Right lobe of liver (tissue), 6 donors: ENCODE measurements around the gene GPR176. TPM values are rescaled to one million over a fixed set of nuclear protein-coding genes. Genes with fewer than 3 reads are reported as not detected.

Source experiments
- ATAC-seq, 4 donors: fragments of 200-7000 bp; cut with Tn5 transposase; one replicate each; pipeline ENCODE4 v1.9.1; 2020; ENCODE audit warnings: mild to moderate bottlenecking in 4 of 4, moderate library complexity in 4 of 4
- DNase-seq, 3 donors: peaks; one replicate each; pipeline ENCODE4 v3.0.0-alpha.2; 2020
- H3K27ac ChIP-seq, 3 donors: fragments of 200-600 bp; one replicate each; pipeline ENCODE4 v1.8.0; 2022
- H3K27me3 ChIP-seq, 2 donors: fragments of 200-600 bp; one replicate each; pipeline ENCODE4 v1.8.0; 2022
- H3K36me3 ChIP-seq, 4 donors: fragments of 200-600 bp; sonication (generic) in 1 of 4; one replicate each; pipeline versions ENCODE4 v1.5.1 to v1.8.0; 2017 to 2022; ENCODE audit warnings: control low read depth in 1 of 4
- H3K4me1 ChIP-seq, 4 donors: fragments of 200-600 bp; sonication (generic) in 1 of 4; one replicate each; pipeline versions ENCODE4 v1.5.1 to v1.8.0; 2017 to 2022; ENCODE audit warnings: control low read depth in 1 of 4
- H3K4me3 ChIP-seq, 3 donors: fragments of 200-600 bp; one replicate each; pipeline ENCODE4 v1.8.0; 2022
- H3K9me3 ChIP-seq, 4 donors: fragments of 200-600 bp; sonication (generic) in 1 of 4; one replicate each; pipeline versions ENCODE4 v1.5.1 to v1.8.0; 2017 to 2022; ENCODE audit warnings: control low read depth in 1 of 4
- POLR2A ChIP-seq: fragments of 450-650 bp; IDR thresholded peaks from one replicate; pipeline ENCODE4 v1.6.1; 2017; ENCODE audit warnings: antibody characterized with exemption, mild to moderate bottlenecking
- WGBS: methylation state at CpG from one replicate; pipeline ENCODE4 v1.1.6; 2018; ENCODE audit warnings: low coverage, low lambda C conversion rate; ENCODE audit not compliant: insufficient coverage; ENCODE audit errors: missing lambda C conversion rate; 5-methylcytosine and 5-hydroxymethylcytosine counted together
- intact Hi-C, 2 donors: fragments of 100-400 bp; cut with DNase I; formaldehyde crosslinking; loops; one replicate each; pipeline versions ENCODE4 v1.11.2 to v1.14.1; 2022
- total RNA-seq, 6 experiments: library from RNA; depleted of rRNA in 2 of 6; stranded (reverse); fragments of >200 nt in 2 of 6; fragmentation: NEBNext Ultra II Directional in 3 of 6; extraction: Animal tissue kit (Norgen Biotek cat#: 25700) in 3 of 6; gene quantifications; one replicate each; pipeline versions ENCODE4 v1.1.0 to v1.2.4, GENCODE V29; 2016 to 2023
- TF ChIP-seq, protein P1 (sequence below), 4 donors: fragments of 200-600 bp in 3 of 4; fragments of 450-650 bp in 1 of 4; IDR thresholded peaks; one replicate each; pipeline versions ENCODE4 v1.5.1 to v1.8.0; 2016 to 2022; ENCODE audit warnings: antibody characterized with exemption in 4 of 4, mild to moderate bottlenecking in 2 of 4
- donor health status: DM: no; HTN: yes; CAD: no.
- donor health status: DM: no; HTN: no; CAD: no.
- donor health status: DM: no; HTN: no; CAD: no.
- donor health status: DM: no; HTN: yes; CAD: no.
- donor health status: DM: no; HTN: yes; CAD: no.

Gene GPR176
- total RNA-seq, 6 experiments from 2014 or later, result 0.59 to 2.1 (median 1.3) TPM

DNA sequence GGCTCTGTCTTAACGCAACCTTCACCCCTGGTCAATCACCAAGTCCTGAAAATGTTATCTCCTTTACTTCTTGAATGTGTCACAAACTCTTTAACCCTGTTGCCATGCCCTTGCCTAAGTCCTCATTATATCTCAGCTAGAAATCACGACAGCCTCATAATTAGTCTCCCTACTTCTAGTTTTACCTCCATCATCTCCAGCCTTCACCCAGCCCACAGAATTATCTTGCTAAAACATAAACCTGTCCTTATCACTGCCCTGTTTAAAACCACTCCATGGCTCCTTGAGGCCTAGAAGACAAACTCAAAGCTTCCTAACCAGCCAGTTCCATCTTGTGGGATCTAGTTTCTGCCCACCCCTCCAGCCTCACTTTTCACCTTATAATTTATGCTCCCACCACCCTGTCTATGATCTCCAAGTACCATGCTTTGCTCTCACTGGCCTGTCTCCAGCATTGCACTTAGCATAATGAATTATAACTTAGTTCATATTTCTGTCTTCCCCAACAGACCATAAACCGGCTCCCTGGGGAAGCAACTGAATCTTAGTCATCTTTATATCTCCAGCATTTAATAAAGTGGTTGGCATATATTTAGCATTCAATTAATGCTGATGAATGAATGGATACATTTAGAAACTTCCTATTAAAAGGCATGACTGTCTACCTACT is 39.2 kb downstream of the GPR176 start:
- Histone ChIP-seq H3K9me3 (no peaks in the 10 kb centered on the region), H3K4me3 (no peak overlapping the region), H3K36me3 (no peaks in the 10 kb centered on the region), H3K4me1 (peaks cover 0 to 13% (median 2%) of the 10 kb centered on the region in 4 donors), H3K27me3 (no peaks in the 10 kb centered on the region), H3K27ac (no peak overlapping the region)
- no peak for ATAC-seq
- intact Hi-C loops, result no loop called here
- WGBS, result 100% methylated on average over 3 of the region's 3 CpGs
- TF ChIP-seq, protein P1, sequence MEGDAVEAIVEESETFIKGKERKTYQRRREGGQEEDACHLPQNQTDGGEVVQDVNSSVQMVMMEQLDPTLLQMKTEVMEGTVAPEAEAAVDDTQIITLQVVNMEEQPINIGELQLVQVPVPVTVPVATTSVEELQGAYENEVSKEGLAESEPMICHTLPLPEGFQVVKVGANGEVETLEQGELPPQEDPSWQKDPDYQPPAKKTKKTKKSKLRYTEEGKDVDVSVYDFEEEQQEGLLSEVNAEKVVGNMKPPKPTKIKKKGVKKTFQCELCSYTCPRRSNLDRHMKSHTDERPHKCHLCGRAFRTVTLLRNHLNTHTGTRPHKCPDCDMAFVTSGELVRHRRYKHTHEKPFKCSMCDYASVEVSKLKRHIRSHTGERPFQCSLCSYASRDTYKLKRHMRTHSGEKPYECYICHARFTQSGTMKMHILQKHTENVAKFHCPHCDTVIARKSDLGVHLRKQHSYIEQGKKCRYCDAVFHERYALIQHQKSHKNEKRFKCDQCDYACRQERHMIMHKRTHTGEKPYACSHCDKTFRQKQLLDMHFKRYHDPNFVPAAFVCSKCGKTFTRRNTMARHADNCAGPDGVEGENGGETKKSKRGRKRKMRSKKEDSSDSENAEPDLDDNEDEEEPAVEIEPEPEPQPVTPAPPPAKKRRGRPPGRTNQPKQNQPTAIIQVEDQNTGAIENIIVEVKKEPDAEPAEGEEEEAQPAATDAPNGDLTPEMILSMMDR (IDR thresholded peaks at IDR 0.05), result no peak
- no peak for TF ChIP-seq POLR2A
- DNase-seq, result no peak

DNA sequence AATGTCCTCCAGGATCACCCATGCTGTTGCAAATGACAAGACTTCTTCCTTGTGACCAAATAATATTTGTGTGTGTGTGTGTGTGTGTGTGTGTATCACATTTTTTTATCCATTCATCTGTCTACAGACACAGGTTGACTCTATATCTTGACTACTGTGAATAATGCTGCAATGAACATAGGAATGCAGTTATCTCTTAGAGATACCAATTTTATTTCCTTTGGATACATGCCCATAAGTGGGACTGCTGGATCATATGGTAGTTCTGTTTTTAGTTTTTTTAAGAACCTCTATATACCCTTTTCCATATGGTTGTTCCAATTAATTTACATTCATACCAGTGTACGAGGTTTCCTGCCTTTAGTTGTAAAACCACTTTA is 41.7 kb downstream of the GPR176 start:
- TF ChIP-seq, protein P1 (IDR thresholded peaks at IDR 0.05), result no peak
- no peak for TF ChIP-seq POLR2A
- ATAC-seq (no peak), DNase-seq (no peak)
- Histone ChIP-seq H3K4me3 (no peak overlapping the region), H3K9me3 (no peaks in the 10 kb centered on the region), H3K27me3 (no peaks in the 10 kb centered on the region), H3K27ac (no peak overlapping the region), H3K36me3 (no peaks in the 10 kb centered on the region), H3K4me1 (peaks cover 0 to 10% (median 0%) of the 10 kb centered on the region in 4 donors)
- intact Hi-C loops, result loop anchor here in 1 of 2 donors (10.0 kb wide), 1 partner anchor 84 kb away; no protein-coding TSS in a partner anchor
- 89% methylated on average over 1 of the region's 1 CpG for WGBS

DNA sequence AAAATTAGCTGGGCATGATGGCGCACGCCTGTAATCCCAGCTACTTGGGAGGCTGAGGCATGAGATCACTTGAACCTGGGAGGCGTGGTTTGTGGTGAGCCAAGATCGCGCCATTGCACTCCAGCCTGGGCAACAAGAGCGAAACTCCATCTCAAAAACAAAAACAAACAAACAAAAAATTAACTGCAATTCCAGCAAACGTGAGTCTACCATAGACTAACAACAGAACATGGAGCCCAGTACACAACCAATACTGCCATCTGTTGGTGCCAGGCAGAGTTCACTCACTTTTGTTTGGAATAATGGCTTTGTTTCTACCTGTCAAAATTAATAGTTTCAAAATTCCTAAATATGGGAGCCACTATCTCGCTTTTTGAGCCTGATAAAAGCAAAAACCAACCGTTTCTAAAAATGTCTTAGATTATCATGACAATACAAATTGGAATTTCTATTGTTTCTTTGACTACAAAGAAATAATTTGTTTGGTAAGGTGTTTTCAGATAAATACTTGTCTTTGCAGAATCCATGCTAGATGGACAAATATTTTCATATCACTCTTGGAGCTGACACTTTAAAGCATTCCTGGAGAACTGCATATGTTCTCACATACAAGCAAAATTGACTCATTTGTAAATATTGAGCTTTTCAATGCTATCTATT is 45.0 kb downstream of the GPR176 start:
- TF ChIP-seq, protein P1 (IDR thresholded peaks at IDR 0.05), result peak; percentile 65 to 80 (median 78)
- no peak for TF ChIP-seq POLR2A
- no peaks in the 10 kb centered on the region for H3K36me3 ChIP-seq
- intact Hi-C loops, result loop anchor here (5.0 to 10.0 kb wide), 2 partner anchors 80 to 83 kb away; no protein-coding TSS in a partner anchor
- no peak overlapping the region for H3K27ac ChIP-seq
- H3K4me1 ChIP-seq, result peaks cover 0 to 10% (median 0%) of the 10 kb centered on the region in 4 donors
- WGBS, result 19% methylated on average over 7 of the region's 9 CpGs
- no peaks in the 10 kb centered on the region for H3K9me3 ChIP-seq
- DNase-seq (no peak), ATAC-seq (peak; percentile 88 to 93 (median 92))
- H3K4me3 ChIP-seq, result no peak overlapping the region
- H3K27me3 ChIP-seq, result no peaks in the 10 kb centered on the region

DNA sequence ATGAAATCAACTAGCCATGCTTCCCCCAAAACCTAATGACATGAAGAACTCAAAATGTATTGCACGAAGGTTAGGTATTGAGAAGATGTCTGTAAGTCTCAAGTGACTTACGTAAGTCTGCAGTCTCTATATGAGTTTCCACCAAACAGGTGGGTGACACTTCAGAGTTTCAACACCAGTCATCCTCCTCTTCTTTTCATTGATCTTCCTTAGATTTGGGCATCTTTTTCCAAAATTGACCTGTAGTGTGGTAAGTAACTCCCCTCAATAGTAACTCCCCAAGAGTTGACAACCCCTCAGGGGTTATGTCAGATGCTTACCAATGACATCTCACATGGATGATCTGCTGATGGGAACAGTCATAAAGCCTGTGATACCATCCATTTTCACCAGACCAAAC is 46.1 kb downstream of the GPR176 start:
- Histone ChIP-seq H3K4me3 (no peak overlapping the region), H3K4me1 (peaks cover 0 to 10% (median 0%) of the 10 kb centered on the region in 4 donors), H3K27me3 (no peaks in the 10 kb centered on the region), H3K27ac (no peak overlapping the region), H3K36me3 (no peaks in the 10 kb centered on the region), H3K9me3 (no peaks in the 10 kb centered on the region)
- ATAC-seq (no peak), DNase-seq (no peak)
- intact Hi-C loops, result loop anchor here (5.0 to 10.0 kb wide), 2 partner anchors 79 to 82 kb away; no protein-coding TSS in a partner anchor
- WGBS, result 81% methylated on average over 2 of the region's 2 CpGs
- TF ChIP-seq, protein P1 (IDR thresholded peaks at IDR 0.05), result no peak
- no peak for TF ChIP-seq POLR2A
